Cardiac muscle cell (in vitro differentiated cells and primary cell): Measurements from ENCODE around the gene ANKRD28. TPM values are rescaled to one million over a fixed set of nuclear protein-coding genes. Genes with fewer than 3 reads are reported as not detected.

Experiments used
- DNase-seq, 2 donors: peaks; one replicate each; pipeline versions ENCODE4 v3.0.0 to v3.0.0-alpha.2; 2010 to 2017; ENCODE audit warnings: low read depth in 1 of 2, low spot score in 1 of 2
- H3K27ac ChIP-seq: fragments of 200-600 bp; sonication (generic); 2 replicates; pipeline ENCODE4 v1.5.1; 2016
- H3K27me3 ChIP-seq: fragments of 200-600 bp; sonication (generic); 2 replicates; pipeline ENCODE4 v1.6.0; 2016; ENCODE audit warnings: control low read depth
- H3K36me3 ChIP-seq: fragments of 200-600 bp; sonication (generic); 2 replicates; pipeline ENCODE4 v1.5.1; 2016; ENCODE audit warnings: control low read depth
- H3K4me1 ChIP-seq: fragments of 200-600 bp; sonication (generic); 2 replicates; pipeline ENCODE4 v1.8.1; 2017; ENCODE audit warnings: low read depth, mild to moderate bottlenecking, mixed run types
- H3K4me3 ChIP-seq: fragments of 200-600 bp; sonication (generic); 2 replicates; pipeline ENCODE4 v1.5.1; 2016; ENCODE audit warnings: mild to moderate bottlenecking
- H3K9me3 ChIP-seq: fragments of 200-600 bp; sonication (generic); 2 replicates; pipeline ENCODE4 v1.5.1; 2017; ENCODE audit warnings: low read depth, mild to moderate bottlenecking, control low read depth
- polyA plus RNA-seq: library from polyadenylated mRNA; unstranded; fragments of >200 nt; fragmentation: Nextera tagmentation; extraction: Ambion mirVana; gene quantifications from 2 replicates; pipeline ENCODE4 v1.2.1, GENCODE V29; 2016
- total RNA-seq: library from RNA; depleted of rRNA; stranded (reverse); fragments of >200 nt; gene quantifications from 2 replicates; pipeline ENCODE4 v1.2.3, GENCODE V29; 2016
- TF ChIP-seq, protein P1 (sequence below): IDR thresholded peaks from 2 replicates; pipeline ENCODE4 v1.5.1; 2012; ENCODE audit warnings: low read depth, mild to moderate bottlenecking, low read length

The ANKRD28 gene
- total and polyA plus RNA-seq, 2 experiments from 2014 or later: 9.7 to 20.8 TPM

DNA sequence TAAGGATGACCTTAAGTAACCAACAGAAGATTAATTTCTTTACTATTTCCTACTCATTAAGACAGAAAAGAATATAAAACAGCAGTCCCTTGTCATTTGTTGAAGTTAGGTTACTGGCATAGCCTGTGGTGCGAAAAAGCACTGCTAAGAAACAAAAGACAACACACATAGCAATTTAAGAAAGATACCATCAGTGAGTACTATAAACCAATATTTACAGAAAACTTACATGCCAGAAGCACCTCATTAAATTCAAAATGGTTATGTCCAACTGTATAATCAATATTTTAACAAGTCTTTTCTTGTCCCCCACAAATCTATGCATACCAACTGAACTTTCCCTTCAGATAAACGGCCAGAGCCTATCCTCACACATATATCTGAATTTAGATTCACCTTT is 42.0 kb downstream of the ANKRD28 start:
- DNase-seq: no peak
- H3K27me3 ChIP-seq: no peaks in the 10 kb centered on the region
- no peaks in the 10 kb centered on the region for H3K4me1 ChIP-seq
- TF ChIP-seq, protein P1, sequence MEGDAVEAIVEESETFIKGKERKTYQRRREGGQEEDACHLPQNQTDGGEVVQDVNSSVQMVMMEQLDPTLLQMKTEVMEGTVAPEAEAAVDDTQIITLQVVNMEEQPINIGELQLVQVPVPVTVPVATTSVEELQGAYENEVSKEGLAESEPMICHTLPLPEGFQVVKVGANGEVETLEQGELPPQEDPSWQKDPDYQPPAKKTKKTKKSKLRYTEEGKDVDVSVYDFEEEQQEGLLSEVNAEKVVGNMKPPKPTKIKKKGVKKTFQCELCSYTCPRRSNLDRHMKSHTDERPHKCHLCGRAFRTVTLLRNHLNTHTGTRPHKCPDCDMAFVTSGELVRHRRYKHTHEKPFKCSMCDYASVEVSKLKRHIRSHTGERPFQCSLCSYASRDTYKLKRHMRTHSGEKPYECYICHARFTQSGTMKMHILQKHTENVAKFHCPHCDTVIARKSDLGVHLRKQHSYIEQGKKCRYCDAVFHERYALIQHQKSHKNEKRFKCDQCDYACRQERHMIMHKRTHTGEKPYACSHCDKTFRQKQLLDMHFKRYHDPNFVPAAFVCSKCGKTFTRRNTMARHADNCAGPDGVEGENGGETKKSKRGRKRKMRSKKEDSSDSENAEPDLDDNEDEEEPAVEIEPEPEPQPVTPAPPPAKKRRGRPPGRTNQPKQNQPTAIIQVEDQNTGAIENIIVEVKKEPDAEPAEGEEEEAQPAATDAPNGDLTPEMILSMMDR: no peak
- H3K36me3 ChIP-seq: peaks cover 4% of the 10 kb centered on the region
- no peak overlapping the region for H3K4me3 ChIP-seq
- no peaks in the 10 kb centered on the region for H3K9me3 ChIP-seq
- H3K27ac ChIP-seq: no peak overlapping the region

DNA sequence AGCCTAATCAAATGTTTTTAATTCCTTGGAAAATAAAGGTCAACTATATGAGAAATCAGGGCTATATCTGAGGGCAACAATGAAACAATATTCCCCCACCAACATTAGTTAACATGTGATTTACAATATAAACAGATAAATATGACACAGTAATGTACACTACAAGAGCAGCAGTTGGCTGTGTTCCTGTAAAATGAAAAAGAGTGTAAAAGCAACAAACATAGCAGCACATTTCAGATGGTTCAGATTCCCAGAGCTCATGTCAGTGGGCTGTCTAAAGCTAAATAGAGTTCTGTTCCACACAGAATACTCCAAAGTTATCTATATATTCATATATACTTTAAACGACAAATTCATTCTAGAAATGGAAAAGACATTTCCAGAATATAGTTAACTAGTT is 42.6 kb downstream of the ANKRD28 start:
- peaks cover 4% of the 10 kb centered on the region for H3K36me3 ChIP-seq
- no peaks in the 10 kb centered on the region for H3K4me1 ChIP-seq
- no peaks in the 10 kb centered on the region for H3K9me3 ChIP-seq
- no peak for DNase-seq
- TF ChIP-seq, protein P1: no peak
- H3K27ac ChIP-seq: no peak overlapping the region
- no peaks in the 10 kb centered on the region for H3K27me3 ChIP-seq
- H3K4me3 ChIP-seq: no peak overlapping the region

DNA sequence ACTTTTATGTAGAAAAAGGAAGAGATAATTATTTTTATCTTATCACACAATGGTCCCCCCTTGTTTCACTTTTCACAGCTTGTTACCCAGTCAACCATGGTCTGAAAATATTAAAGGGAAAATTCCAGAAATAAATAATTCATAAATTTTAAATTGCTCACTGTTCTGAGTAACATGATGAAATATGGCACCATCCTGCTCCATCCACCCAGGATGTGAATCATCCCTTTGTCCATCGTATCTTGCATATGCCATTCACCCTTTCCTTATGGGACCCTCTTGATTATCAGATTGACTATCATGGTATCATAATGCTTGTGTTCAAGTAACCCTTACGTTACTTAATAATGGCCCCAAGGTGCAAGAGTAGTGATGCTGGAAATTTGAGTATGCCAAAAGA is 43.7 kb downstream of the ANKRD28 start:
- no peaks in the 10 kb centered on the region for H3K4me1 ChIP-seq
- peaks cover 4% of the 10 kb centered on the region for H3K36me3 ChIP-seq
- H3K27me3 ChIP-seq: no peaks in the 10 kb centered on the region
- H3K9me3 ChIP-seq: no peaks in the 10 kb centered on the region
- TF ChIP-seq, protein P1: no peak
- H3K27ac ChIP-seq: no peak overlapping the region
- no peak overlapping the region for H3K4me3 ChIP-seq
- peak in 1 of 2 donors; percentile 47 for DNase-seq

DNA sequence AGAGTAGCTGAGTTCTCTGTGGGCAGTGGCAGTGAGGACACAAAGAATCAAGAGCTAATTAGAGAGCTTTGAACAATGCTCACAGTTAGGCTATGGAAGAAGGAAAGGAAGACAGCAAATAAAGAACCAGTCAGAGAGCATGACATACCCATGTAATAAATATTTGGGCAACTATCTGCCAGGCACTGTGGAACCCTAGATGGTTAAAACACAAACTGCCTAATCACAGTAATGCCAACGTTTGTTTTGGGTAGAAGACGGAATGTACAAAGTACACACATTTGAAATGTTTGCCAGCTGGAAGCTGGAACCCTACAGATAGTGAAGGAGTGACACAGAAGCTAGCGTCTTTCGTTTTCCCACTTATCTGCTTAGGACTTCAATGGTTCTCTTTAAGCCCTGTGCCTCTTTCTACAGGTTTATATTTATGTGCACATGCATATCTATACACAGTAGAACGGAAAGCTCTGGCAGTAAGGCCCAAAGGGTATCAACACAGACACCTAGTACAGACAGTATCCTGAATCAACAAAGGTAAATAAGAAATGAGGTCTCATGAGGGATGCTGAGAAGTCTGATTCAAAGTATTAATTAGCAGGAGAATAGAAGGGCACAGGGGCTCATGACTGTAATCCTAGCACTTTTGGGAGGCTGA is 44.6 kb downstream of the ANKRD28 start:
- TF ChIP-seq, protein P1: no peak
- DNase-seq: peak in 1 of 2 donors; percentile 20

DNA sequence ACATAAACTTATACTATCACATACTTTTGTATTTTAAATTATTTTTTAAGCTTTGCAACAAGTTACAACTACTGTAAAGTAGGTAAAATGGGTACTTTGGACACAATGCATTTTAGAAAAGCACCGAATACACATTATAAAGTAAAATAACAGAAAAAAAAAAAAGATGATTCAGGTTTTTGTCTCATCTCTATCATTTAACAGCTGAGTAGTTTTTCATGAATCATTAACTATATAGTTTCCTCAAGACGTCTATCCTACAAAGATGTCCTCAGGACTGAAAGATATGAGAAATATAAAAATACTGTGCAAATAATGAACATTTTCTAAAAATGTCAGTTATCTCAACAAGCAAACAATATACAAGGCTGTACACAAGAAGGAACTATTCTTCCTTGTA is 46.9 kb downstream of the ANKRD28 start:
- Histone ChIP-seq H3K36me3 (peaks cover 4% of the 10 kb centered on the region), H3K27ac (no peak overlapping the region), H3K9me3 (no peaks in the 10 kb centered on the region), H3K27me3 (no peaks in the 10 kb centered on the region), H3K4me1 (no peaks in the 10 kb centered on the region), H3K4me3 (no peak overlapping the region)
- DNase-seq: no peak
- TF ChIP-seq, protein P1: no peak

More for the DNA sequence above, 44.6 kb downstream of the ANKRD28 start:
- Histone ChIP-seq H3K4me1 (no peaks in the 10 kb centered on the region), H3K27ac (no peak overlapping the region), H3K36me3 (peaks cover 4% of the 10 kb centered on the region), H3K27me3 (no peaks in the 10 kb centered on the region), H3K4me3 (no peak overlapping the region), H3K9me3 (no peaks in the 10 kb centered on the region)
